NCI-H128 (cell line): ENCODE measurements around the gene KLRF2.

Source experiments
- DNase-seq: peaks from one replicate; lab custom pipeline; 2025; ENCODE audit not compliant: unreplicated experiment; lab: John Stamatoyannopoulos, UW

Gene KLRF2

DNA sequence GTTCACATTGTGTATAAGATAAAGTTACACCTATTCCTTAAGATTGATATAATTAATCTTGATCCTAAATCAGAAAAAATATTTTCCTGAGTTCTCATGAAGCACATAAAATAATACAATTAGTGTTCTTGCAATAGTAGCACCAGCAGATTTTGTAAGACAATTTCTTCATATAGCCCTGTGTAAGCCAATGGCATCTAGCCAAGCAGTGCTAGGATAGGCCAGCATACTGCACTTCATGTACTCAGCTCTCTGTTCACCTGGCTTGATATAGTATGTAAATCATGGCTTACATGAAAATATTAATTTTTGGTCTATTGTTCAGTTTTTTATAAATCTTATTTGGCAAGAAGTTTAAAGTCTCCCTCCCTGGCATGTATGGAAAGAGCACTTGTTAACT, 1.9 kb downstream of the KLRF2 start:
- no peak for DNase-seq

DNA sequence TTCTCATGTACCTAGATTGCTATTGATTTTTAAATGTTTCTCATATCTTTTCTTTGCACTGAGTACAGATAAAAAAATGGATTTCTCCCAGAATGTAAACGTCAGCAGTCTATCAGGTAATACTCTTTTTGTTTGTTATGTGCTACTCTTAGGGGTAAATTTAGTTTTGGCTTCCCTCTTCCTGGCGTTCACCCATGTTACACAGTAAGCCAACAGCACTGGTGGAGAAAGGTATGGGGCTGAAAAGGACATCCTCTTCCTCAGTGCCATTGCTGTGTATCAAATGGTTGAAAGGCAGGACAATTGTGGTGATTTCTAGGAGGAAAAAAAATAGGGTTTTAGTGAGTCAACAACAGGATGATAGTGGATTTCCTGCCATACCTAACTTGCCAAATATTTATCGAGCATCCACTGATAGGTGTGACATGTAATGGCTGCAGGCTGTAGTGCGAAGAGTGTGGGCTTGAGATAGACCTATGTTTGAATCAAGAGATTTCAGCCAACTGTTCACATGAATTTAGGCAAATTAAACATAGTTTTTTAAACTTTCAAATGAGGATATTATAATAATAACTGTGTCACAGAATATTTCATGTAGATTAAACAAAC, 7.5 kb downstream of the KLRF2 start:
- DNase-seq: no peak

DNA sequence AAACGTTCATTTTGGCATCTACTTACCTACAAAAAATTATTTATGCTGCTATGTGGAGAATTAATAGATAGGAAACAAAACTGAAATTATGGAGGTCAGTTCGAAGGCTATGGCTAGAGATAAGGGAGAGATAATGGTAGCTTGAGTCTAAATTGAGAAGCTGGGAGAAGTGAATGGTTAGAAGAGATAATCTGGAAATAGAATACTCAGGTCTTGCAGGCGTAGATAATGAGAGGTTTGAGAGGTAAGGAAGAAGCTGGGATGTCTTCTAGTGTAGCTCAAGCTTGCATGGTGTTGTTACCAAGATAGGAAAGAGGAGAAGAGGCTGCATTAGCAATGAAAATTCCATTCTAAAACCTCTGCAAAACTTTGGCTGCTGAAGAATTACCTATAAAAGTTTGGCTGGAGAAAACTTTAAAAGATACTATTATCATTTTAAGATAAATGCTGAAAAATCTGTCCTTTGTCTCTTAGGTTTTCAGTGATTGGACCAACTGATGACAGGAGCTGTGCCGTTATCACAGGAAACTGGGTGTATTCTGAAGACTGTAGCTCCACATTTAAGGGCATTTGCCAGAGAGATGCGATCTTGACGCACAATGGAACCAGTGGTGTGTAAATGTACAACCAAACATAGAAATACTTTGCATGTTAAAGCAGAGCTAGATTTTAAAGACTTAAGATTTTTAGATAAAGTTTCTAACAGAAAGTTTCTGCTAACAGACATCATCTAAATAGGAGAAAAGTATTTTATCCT, 14.1 kb downstream of the KLRF2 start:
- no peak for DNase-seq

DNA sequence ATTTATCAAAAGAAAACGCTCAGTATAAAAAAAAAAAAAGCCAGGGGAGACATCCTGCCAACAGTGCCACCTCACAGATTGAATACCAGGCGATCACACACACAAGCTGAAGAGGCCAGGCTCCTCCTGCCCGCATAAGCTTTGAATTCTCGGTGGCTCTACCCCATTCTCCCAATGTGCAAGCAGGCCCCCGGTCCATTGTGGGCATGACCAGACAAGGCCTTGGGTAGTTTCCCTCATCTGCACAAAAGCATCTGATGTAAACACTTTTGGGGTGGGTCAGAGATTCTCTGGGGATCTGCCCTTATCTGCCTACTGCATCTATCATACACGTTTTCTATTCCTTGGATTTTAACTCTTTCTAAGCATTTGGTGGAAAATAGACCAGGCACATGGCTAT, 16.2 kb downstream of the KLRF2 start:
- no peak for DNase-seq

DNA sequence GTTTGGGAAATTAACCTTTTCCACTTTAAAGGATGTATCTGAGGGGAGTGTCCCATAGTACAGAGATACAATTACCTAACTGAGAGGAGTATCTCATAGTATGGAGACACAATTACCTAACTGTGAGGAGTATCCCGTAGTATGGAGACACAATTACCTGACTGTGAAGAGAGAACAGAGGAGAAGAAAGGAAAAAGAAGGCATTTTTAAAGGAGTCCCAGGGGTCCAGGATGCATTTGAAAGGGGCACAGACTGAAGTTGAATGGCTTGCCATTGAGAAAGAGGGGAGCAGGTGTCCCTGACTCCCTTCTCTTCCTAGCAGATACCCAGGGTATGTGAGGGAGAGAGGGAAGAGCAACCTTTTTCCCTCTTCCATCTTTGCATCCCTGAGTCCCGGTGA, 17.9 kb downstream of the KLRF2 start:
- no peak for DNase-seq

DNA sequence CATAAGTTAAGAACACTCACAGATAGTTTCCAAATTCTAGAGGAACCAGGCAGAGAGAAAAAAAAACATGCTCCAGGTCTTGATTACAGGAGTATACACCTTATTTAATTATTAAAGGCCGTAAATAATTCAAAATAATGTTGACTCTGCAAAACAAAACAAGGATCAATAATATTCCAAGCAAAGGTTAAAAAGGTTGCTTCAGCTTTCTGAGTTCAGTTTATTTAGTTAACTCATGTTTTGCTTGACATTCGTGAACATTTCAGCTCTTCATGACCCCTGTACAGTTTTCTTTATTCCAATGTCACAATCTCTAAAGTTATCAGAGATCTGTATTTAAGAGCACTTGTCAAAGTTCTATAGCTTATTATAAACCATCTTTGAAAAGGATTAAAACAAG, 19.6 kb downstream of the KLRF2 start:
- no peak for DNase-seq

DNA sequence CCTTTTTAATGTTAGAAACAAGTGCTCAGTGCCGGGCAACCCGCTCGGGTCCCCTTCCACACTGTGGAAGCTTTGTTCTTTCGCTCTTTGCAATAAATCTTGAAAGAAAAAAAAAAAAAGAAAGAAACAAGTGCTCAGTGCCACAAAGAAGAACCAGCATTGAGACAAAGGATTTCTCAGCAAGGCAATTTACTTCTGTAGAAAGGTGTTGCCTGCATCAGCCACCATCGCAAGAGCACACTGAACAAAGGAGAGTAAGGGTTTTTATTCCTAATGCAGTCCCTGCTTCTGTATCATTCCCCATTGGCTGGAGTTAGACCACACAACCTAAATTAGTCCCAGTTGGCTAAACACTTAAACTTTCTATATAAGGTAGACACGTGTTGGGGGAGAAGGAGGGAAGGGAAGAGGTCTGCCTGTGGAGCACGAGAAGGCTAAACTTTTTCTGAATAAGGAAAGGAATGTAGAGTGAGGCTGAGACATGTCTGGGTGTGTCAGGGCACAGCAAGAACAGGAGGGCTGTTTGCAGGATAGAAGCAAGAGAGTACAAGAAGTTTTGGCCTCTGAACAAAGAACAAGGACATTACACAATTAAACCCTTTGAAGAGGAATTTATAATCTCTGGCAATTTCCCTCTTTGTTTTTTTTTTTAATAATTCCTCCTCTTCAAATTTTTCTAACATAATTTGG, 21.4 kb downstream of the KLRF2 start:
- no peak for DNase-seq

DNA sequence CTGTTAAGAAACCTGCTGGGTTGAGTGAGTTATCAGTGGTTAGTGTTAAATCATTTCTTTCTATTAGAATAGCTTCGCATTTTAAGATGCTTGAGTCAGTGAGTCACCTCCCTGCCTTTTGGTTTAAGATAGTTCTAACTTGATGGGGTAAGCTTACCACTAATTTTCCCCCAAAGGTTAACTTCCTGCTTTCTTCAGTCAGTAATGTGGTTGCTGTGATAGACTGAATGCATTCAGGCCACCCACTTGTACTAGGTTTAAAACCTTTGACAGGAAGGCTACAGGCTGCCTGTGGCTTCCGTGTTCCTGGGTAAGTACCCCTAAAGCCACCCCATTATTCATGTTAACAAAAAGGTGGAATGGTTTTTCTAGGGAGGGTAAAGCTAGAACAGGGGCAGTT, 25.6 kb downstream of the KLRF2 start:
- no peak for DNase-seq

DNA sequence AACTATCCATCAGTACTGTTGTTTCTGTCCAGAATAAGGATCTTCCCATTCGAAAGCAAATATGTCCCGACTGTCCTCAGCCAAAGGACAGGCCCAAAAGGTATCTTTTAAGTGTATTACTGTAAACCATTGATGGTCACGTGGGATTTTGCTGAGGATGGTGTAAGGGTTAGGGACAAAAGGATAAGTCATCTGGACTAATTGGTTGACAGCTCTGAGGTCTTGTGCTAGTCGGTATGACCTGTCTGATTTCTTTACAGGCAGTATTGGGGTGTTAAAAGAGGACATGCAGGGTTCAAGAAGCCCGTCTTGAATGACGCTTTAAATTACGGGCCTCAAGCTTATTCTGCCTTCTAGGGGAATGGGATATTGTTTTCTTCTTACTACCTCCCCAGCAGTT, 26.5 kb downstream of the KLRF2 start:
- DNase-seq: no peak

DNA sequence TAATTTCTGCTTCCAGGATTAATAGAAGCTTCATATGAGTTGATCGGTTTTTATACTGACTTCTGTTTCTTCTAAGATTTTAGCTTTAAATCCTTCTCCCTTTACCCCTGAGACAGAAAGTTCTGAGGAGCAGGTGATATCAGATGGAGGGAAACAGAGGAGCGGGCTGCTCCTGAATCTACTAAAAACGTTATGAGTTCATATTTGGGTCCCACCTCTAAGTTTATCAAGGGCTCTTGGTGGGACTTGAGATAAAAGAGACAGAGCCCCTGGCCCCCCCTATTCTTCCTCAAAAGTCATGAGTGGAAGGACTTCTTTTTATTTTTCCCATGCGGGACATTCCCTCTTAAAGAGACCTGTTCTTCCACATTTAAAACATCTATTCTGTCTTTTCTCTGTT, 27.1 kb downstream of the KLRF2 start:
- no peak for DNase-seq

DNA sequence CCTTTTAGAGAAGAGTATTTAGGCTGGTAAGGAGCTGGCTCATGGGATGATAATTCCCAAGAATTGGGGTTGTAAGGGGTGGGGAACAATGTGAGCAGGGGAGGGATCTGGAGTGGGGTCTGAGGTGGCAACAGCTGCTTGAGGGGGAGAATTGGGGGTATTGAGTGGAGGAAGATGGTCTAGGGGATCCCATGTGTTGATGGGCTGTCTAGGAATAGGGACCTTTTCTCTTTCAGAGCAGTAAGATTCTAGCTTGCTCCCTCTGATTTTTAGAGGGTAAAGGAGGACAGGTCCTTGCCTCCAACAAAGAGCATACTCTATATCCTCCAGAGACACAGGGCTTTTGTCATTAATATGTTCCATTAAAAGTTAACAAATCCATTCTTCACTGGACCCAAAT, 28.4 kb downstream of the KLRF2 start:
- no peak for DNase-seq

DNA sequence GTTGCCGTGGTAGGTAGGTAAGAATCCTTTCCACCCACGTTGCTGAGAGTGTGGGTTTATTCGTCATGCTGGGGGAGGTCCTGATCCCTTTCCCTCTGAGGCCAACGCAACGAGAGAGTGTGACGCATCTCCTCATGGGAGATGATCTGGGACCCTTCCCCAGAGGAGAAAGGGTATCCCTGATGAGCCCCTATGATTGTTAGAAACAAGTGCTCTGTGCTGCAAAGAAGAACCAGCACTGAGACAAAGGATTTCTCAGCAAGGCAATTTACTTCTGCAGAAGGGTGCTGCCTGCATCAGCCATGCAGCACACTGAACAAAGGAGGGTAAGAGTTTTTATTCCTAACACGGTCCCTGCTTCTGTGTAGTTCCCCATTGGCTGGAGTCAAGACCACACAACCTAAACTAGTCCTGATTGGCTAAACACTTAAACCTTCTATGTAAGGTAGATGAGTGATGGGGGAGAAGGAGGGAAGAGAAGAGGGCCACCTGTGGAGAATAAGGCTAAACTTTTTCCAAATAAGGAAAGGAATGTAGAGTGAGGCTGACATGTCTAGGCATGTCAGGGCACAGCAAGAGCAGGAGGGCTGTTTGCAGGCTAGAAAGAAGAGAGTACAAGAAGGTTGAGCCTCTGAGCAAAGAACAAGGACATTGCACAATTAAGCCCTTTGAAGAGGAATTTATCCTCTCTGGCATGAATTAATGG, 29.6 kb downstream of the KLRF2 start:
- DNase-seq: no peak

DNA sequence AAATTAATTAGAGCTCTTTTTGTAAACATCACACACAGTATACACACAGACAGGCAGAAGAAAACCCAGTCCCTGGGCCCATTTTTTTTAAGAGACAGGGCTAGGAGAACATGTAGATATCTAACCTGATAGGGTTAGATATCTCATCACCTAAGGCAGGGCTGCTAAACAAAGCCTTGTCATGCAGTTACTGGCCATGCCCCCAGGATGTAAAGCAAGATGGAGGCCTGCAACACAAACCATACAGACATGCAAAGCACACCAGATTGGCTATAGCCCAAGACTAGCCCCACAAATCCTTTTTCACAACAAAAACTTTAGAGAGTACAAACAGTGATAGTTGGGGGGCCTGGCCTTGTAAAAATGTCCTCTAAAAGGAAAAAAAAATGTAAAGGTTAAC, 30.4 kb downstream of the KLRF2 start:
- no peak for DNase-seq

DNA sequence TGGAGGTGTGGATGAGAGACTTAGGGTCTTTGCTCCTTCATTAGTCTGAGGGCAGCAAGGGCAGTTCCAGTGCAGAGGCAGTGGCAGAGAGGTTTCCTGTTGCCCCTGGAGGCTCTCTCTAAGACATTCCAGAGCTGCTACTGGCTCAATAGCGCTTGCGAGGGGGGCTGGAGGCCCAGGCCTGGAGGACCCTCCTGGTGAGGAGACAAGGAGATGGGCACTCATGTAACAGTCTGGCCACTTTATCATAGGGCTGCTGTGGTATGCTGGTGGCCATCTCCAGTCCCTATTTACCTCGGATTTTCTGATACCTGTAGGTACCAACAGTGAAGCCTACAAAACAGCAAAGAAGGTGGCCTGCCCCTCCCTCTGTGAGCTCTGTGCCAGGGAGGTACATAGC, 38.2 kb downstream of the KLRF2 start:
- no peak for DNase-seq

DNA sequence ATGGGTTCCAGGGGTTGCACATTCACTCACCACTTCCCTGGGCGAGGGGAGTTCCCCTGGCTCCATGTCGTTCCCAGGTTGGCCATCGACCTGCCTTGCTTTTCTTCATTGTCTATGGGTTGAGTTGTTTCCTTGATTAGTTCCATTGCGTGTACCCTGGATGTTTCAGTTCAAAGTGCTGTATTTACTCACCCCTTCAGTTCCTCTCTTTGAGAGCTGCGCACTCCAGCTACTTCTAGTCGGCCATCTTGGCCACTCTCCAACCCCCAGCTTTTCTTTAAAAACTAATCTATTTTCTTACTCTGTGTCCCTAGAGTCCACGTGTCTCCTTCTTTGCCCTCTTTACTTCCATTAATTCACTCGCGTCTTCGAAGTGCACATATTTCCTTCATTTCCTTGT, 39.2 kb downstream of the KLRF2 start:
- no peak for DNase-seq

DNA sequence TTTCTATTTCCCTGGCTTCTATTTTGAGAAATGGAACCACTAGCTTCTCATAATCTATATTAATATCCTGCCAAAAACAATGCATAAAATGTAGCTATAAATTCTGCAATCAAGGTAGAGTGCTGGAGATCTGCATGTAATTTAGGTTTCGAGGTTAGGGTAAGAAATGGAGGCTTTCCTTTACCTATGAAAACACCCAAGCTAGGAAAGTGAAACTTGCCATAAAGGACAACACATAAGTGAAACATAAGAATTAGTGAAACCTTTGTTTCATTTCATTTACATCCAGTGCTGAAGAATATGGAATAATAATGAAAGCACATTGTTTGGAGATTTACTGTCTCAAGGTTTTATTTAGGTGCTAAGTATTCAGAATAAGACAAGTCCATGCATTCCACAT, 41.1 kb downstream of the KLRF2 start:
- no peak for DNase-seq

DNA sequence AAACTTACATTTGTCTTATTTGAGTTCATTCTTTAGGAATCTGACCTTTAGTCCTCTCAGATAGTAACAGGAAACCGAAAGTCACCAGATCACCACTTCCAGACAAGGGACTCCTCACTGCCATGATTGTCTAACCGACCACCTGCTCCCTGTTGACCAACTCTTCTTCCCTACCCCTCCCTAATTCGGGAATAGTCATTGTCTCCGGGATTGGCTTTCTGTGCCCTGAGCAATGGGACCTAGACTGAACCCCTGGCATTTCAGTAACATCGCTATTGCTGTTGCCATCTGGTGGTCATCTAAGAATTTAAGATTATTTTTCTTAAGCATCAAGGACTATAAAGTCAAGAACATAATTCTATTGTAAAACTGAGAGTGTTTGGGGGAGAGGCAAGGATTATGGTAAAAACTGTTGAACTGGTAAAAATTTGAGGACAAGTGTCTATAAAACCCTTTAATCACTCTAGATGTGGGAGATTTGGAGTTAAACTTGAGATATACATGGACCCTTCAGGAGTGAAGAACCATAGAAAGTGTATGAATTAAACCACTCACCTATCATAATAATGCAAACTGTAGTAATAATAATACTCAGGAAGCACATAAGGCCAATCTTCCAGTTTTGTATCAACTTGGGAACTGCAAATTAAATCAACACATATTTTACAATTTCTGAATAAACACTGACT, 44.6 kb downstream of the KLRF2 start:
- DNase-seq: no peak

DNA sequence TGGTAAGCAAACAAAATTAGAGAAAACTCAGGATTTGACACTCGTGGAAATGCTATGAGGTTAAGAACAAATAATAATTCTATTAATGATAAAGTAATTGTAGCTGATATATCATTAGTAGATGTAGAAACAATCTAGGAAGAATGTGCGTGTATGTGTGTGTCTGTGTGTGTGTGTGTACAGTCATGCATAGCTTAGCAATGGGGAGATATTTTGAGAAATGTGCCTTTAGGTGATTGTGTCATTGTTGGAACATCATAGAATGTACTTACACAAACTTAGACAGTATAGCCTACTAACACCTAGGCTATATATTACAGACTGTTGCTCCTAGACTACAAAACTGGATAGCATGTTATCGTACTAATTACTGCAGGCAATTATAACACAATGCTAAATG, 45.6 kb downstream of the KLRF2 start:
- no peak for DNase-seq

DNA sequence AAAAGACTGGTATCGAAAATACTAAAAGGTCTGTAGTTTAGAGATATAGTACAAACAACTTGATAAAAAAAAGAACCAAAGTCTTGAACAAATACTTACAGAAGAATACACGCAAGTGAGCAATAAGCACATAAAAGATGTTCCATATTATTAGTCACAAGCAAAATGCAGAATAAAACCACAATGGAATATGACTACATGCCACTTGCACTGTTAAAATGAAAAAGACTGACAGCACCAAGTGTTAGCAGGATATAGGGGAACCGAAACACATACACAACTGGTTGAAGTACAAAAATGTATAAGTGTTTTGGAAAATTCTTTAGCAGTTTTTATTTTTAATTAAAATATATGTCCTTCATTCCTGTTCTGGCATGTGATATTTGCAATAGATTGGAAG, 47.3 kb downstream of the KLRF2 start:
- no peak for DNase-seq

DNA sequence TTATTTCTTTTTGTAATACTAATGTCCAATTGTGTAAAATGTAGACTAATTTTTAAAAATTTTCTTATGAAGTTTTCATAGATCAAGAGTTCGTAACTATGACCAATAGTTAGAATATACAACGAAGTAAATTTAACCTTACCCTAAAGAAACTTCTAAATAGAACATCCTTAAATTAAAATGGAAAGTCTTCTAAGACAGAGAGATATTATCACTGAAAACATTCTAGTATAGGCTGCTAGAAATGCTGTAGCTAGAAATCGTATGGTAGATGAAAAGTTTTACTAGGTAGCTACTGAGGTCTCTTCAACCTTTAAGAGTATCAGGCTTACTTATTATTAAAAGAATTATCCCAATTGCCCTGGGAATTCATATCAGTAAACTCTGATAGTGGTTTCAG, 50.0 kb downstream of the KLRF2 start:
- no peak for DNase-seq

DNA sequence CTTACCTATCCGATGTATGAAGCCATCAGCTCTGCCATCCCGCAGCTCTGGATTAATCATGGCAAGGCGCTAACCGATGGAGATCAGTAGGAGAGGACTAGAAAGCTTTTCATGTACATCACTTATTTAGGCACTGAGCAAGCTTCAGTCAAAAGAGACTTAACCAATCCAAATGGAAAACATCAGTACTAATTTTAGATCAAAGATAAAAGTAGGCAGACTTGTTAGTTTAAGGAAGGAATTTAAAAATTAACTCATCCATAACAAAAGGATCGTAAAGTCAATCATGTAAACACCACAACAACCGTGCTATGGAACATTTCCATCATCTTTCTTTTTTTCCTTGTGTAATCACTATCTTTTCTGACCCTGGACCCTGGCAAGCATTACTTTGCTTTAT, 51.0 kb downstream of the KLRF2 start, which contains the start of gene CLEC2A:
CLEC2A (minus strand) TSS at position 101 of the 400 bp plus-strand sequence; CDS start at position 60, 41 bp downstream.
- no peak for DNase-seq
